Left lung (tissue), 10 donors: ENCODE results near the gene CAMTA1. TPM values are rescaled to one million over a fixed set of nuclear protein-coding genes. Genes with fewer than 3 reads are reported as not detected.

ENCODE experiments used
- ATAC-seq: fragments of 200-7000 bp; cut with Tn5 transposase; one replicate; pipeline ENCODE4 v1.9.1; 2020; ENCODE audit warnings: moderate library complexity
- DNase-seq, 4 donors: peaks; one replicate each; pipeline ENCODE4 v3.0.0-alpha.2; 2013 to 2020
- H3K27ac ChIP-seq, 2 donors: fragments of 200-600 bp; sonication (generic) in 1 of 2; one replicate each; pipeline versions ENCODE4 v1.5.0 to v1.8.0; 2020 to 2021
- H3K27me3 ChIP-seq, 2 donors: fragments of 200-600 bp; sonication (generic) in 1 of 2; one replicate each; pipeline versions ENCODE4 v1.5.0 to v1.8.0; 2020 to 2021
- H3K36me3 ChIP-seq, 2 donors: fragments of 200-600 bp; sonication (generic) in 1 of 2; one replicate each; pipeline versions ENCODE4 v1.5.0 to v1.8.0; 2020 to 2021
- H3K4me1 ChIP-seq, 2 donors: fragments of 200-600 bp; one replicate each; pipeline ENCODE4 v1.8.0; 2021
- H3K4me3 ChIP-seq, 2 donors: fragments of 200-600 bp; sonication (generic) in 1 of 2; one replicate each; pipeline versions ENCODE4 v1.5.0 to v1.8.0; 2020 to 2021; ENCODE audit warnings: mild to moderate bottlenecking in 1 of 2
- H3K9me3 ChIP-seq, 2 donors: fragments of 200-600 bp; sonication (generic) in 1 of 2; one replicate each; pipeline versions ENCODE4 v1.5.0 to v1.8.0; 2020 to 2021
- intact Hi-C, 2 donors: fragments of 100-400 bp; cut with DNase I; formaldehyde crosslinking; loops; one replicate each; pipeline versions ENCODE4 v1.11.2 to v1.14.2; 2022
- polyA plus RNA-seq, 6 donors: library from polyadenylated mRNA; unstranded; fragments of 120-200 nt; gene quantifications; one replicate each; pipeline ENCODE4 v1.2.1, GENCODE V29; 2013; ENCODE audit not compliant: insufficient read length in 6 of 6
- total RNA-seq, 2 donors: library from RNA; stranded (reverse); fragmentation: NEBNext Ultra II Directional; extraction: Animal tissue kit (Norgen Biotek cat#: 25700); gene quantifications; one replicate each; pipeline ENCODE4 v1.2.1, GENCODE V29; 2021
- TF ChIP-seq, protein P1 (sequence below), 2 donors: fragments of 200-600 bp; sonication (generic) in 1 of 2; IDR thresholded peaks; one replicate each; pipeline versions ENCODE4 v1.5.0 to v1.8.0; 2021; ENCODE audit warnings: antibody characterized with exemption in 2 of 2
- donor health status: DM: no; HTN: yes; CAD: no.
- donor health status: DM: no; HTN: no; CAD: no.

The CAMTA1 gene
- total and polyA plus RNA-seq, 8 donors: 42.7 to 69.1 (median 49.4) TPM

DNA sequence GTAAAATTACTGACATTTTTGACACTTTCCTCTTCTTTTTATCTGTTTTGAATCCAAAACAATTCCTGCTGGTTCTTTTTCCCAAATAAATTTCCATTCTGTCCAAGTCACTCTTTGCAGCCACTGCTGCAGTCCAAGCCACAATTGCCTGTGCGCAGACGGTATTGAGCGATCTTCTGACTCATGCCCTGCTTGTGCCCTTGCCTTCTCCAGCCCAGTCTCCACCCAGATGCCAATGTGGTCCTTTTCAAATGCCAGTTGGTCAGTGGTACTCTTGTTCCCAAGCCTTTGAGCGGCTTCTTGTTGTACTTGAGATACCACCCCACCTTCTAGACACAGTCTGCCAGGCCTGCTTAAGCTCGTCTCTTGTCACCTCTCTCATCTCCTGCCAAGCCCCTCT lies 78.9 kb downstream of the CAMTA1 start:
- Histone ChIP-seq H3K27me3 (no peaks in the 10 kb centered on the region), H3K4me3 (no peak overlapping the region), H3K9me3 (no peaks in the 10 kb centered on the region), H3K27ac (no peak overlapping the region), H3K36me3 (no peaks in the 10 kb centered on the region), H3K4me1 (peaks cover 4 to 8% of the 10 kb centered on the region in 2 donors)
- no peak for DNase-seq
- intact Hi-C loops: no loop called here
- ATAC-seq: no peak
- TF ChIP-seq, protein P1, sequence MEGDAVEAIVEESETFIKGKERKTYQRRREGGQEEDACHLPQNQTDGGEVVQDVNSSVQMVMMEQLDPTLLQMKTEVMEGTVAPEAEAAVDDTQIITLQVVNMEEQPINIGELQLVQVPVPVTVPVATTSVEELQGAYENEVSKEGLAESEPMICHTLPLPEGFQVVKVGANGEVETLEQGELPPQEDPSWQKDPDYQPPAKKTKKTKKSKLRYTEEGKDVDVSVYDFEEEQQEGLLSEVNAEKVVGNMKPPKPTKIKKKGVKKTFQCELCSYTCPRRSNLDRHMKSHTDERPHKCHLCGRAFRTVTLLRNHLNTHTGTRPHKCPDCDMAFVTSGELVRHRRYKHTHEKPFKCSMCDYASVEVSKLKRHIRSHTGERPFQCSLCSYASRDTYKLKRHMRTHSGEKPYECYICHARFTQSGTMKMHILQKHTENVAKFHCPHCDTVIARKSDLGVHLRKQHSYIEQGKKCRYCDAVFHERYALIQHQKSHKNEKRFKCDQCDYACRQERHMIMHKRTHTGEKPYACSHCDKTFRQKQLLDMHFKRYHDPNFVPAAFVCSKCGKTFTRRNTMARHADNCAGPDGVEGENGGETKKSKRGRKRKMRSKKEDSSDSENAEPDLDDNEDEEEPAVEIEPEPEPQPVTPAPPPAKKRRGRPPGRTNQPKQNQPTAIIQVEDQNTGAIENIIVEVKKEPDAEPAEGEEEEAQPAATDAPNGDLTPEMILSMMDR (IDR thresholded peaks at IDR 0.05): no peak

- TF ChIP-seq, protein P1 (IDR thresholded peaks at IDR 0.05): no peak
- DNase-seq: no peak
- H3K4me3 ChIP-seq: no peak overlapping the region
- H3K27ac ChIP-seq: no peak overlapping the region
- ATAC-seq: no peak
- peaks cover 0 to 11% of the 10 kb centered on the region in 2 donors for H3K4me1 ChIP-seq
- no peaks in the 10 kb centered on the region for H3K36me3 ChIP-seq
- no peaks in the 10 kb centered on the region for H3K27me3 ChIP-seq
- no peaks in the 10 kb centered on the region for H3K9me3 ChIP-seq
- intact Hi-C loops: no loop called here
Observed at GRCh38 chr1:6866825-6867224, 81.6 kb downstream of the CAMTA1 start.

DNA sequence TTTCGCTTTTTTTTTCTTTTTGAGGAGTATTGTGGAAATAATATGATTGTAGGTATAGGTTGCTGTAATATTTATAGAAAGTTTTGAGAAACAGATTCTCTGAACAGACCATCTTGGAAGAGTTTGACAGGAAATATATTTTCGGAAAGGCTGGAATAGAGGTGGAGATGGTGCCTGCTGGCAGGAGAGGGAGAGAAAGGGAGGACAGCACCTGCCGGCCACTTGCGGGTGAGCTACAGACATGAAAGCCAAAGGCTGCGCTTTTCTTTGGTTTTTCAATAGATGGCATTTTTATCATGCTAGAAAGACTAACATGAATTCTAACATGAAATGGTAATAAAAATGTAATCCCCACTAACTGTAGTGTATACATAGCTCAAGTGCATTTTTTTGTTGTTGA lies 82.1 kb downstream of the CAMTA1 start:
- Histone ChIP-seq H3K27ac (no peak overlapping the region), H3K27me3 (no peaks in the 10 kb centered on the region), H3K9me3 (no peaks in the 10 kb centered on the region), H3K4me3 (no peak overlapping the region), H3K36me3 (no peaks in the 10 kb centered on the region), H3K4me1 (peaks cover 0 to 11% of the 10 kb centered on the region in 2 donors)
- intact Hi-C loops: no loop called here
- TF ChIP-seq, protein P1 (IDR thresholded peaks at IDR 0.05): no peak
- ATAC-seq: no peak
- DNase-seq: no peak

DNA sequence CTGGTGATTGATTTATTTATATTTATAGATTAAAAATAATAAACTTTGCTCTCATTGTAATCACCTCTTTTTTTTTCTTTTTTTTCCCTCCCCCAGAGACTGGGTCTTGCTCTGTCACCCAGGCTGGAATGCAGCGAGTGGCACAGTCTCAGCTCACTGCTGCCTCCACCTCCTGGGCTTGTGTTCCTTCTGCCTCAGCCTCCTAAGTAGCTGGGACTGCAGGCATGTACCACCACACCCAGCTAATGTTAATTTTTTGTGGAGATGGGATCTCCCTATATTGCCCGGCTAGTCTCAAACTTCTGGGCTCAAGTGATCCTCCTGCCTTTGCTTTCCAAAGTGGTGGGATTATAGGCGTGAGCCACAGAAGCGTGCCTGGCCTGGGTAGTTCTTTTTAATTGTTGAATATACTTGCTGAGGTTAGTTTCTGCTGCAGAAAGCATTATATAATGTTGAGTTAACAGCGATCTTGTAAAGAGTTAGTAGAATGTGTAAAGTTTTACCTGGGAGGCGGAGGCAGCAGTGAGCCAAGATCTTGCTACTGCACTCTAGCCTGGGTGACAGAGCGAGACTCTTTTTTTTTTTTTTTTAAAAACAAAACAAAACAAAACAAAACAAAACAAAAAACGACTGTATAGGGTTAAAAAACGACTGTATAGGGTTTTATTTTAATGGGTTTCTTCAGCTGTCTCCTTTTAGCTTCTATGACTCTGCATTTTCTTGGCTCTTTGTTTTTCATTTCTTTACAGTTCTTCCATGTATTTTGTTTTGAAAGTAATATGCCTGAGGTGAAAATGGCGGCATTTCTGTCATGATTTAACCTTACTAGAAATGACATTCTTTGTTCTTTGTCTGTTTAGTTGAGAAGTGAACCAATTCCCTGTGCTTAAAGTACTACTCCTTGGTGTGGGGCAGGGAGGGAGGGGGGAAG lies 82.7 kb downstream of the CAMTA1 start:
- Histone ChIP-seq H3K4me1 (peaks cover 0 to 11% of the 10 kb centered on the region in 2 donors), H3K27ac (no peak overlapping the region), H3K36me3 (no peaks in the 10 kb centered on the region), H3K9me3 (no peaks in the 10 kb centered on the region), H3K27me3 (no peaks in the 10 kb centered on the region), H3K4me3 (no peak overlapping the region)
- intact Hi-C loops: no loop called here
- ATAC-seq: no peak
- TF ChIP-seq, protein P1 (IDR thresholded peaks at IDR 0.05): no peak
- no peak for DNase-seq

GRCh38 chr1:6868660-6869380 lies 83.6 kb downstream of the CAMTA1 start:
- H3K4me1 ChIP-seq: peaks cover 0 to 11% of the 10 kb centered on the region in 2 donors
- no peak for ATAC-seq
- H3K27ac ChIP-seq: no peak overlapping the region
- H3K4me3 ChIP-seq: no peak overlapping the region
- peaks cover 0 to 2% of the 10 kb centered on the region in 2 donors for H3K36me3 ChIP-seq
- no peaks in the 10 kb centered on the region for H3K27me3 ChIP-seq
- no peak for DNase-seq
- TF ChIP-seq, protein P1 (IDR thresholded peaks at IDR 0.05): no peak
- intact Hi-C loops: no loop called here
- H3K9me3 ChIP-seq: no peaks in the 10 kb centered on the region
